ENCODE measurements around the gene RAPH1.
A peak's percentile ranks its signal among the peaks of the same experiment; 100 is the strongest.
"Not testable (repeated sequence)": the region's sequence is repeated elsewhere in the genome, so short reads cannot be mapped to it uniquely, and the experiment has no call there.

The RAPH1 gene

DNA sequence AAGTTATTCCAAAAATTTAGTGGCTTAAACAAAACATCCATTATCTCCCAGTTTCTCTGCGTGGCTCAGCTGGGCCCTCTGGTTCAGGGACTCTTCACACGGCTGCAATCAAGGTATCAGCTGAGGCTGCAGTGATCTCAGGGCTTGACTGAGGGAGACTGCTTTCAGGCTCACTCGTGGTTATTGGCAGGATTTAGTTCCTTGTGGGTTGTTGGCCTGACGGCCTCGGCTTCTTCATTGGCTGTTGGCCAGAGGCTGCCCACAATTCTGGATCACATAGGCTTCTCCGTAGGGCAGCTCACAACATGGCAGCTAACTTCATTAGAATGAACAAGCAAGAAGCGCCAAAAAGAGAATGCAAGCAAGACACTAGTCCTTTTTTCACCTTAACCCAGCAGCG is 116.8 kb downstream of the RAPH1 start:
- no peak for DNase-seq

DNA sequence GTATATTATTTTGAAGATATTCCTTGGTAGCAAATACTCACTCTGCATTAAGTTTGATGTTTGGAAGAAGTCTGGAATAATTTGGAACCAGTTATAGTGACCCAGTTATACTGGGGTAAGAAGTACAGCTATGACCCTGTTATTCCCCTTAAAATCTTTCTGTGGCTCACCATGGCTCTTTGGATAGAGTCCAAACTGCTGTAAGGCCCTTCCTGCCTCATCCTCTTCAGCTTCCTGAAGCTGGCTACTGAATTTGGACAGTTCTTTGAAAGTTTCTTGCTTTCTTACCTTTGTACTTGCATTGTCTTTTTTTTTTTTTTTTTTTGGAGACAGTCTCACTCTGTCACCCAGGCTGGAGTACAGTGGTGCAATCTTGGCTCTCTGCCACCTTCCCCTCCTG is 121.3 kb downstream of the RAPH1 start:
- DNase-seq: no peak

DNA sequence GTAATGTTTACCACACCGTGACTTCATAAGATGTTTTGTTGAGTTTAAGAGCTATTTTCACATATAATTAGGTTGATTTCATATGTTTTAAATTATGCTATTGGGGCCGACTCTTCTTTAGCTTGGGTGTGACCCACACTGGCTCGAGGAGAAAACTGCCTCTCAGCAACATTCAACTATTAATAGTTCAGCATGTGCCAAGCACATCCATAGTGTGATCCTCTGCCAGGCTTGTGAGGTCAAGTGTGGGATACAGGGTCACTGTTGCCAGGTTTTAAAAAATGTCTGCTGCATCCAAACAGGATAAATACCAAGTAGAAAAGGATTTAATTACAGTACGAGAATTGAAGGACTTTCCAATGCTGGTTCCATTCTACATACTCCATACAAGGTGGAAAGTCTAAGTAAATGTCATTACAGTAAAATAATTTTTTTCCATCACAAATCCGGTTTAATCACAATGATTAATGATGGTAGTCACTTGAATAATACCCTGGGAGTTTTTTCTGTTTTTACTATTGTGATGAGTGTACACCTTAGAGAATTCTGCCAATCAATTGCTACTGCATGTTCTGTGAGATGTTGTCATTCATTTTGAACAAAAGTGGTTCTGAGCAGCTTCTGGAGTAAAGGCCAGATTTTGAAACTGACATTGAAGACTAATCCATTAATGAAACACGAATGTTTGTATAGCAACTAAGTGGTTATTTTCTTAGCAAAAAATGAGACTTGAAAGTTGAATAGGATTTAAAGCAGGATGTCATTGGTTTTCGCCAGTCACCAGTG is 122.4 kb downstream of the RAPH1 start:
- DNase-seq: no peak

DNA sequence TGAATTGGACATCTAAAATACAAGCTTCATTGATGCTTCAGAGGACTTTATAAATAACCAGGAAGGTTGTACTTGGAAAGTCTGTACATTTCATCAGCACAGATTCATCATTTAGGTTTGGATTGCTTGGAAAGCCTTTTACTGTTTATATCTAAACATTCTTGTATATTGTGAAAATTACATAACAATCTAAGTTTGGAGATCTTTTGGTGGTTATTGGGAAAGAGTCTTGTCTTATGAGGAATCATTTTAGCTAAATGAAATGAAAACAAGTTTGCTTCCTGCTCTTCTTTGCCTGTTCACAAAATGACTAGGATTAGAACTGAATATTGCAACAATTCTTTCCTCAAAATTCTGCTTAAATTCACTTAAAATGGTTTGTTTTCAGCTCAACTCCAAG is 127.6 kb downstream of the RAPH1 start:
- DNase-seq: no peak

DNA sequence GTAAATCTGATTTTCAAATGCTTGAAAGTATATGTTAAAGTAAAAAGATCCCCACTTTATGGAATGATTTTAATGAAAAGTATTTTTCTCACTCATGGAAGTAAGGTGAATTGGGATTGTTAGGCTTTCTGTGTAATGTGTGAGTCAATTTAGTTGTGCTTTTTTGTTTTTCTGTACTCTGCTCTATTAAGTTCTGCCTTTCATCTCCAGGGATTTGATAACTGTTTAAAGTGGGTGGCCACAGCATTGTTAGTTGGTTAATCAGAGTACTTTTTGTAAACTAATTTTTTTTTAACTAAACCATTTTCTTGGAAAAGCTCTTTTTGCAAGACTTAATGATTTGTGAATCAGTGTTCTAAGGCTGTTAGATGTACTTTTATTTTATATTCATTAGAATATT is 130.1 kb downstream of the RAPH1 start:
- no peak for DNase-seq

DNA sequence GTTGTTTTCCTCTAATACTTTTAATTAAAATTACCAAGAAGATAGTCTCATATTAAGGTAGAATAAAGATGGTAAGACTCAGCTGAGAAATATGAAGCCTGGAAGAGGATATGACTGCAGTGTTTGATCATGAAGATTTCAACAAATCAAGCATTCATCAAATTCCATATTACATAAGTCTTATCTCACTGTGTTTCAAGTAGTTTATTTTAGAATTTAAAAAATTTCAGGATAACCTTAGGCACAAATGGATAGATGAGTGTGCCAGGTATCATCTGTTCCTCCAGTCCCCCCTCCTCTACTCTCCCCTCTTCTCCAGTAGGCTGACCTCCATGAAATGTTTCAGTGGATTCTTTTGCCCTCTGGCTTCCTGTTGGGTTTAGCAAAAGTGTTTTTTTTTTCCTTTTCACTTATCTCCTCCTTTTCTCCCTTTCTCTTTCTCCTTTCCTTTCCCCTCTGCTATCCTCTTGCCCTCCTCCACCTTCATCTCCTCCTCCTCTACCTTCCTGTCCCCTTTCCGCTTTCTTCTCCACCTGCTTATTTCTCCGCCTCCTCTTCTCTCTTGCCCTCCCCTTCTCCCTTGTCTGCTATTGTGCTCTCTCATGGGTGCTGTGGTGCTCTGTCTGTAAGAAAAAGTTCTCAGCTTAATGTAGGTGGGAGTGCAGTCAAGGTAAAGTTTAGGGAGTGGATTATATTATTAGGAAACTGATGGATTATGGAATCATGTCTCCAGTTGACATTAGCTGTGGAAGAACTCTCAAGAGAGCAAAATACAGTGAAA is 134.1 kb downstream of the RAPH1 start:
- DNase-seq: no peak

DNA sequence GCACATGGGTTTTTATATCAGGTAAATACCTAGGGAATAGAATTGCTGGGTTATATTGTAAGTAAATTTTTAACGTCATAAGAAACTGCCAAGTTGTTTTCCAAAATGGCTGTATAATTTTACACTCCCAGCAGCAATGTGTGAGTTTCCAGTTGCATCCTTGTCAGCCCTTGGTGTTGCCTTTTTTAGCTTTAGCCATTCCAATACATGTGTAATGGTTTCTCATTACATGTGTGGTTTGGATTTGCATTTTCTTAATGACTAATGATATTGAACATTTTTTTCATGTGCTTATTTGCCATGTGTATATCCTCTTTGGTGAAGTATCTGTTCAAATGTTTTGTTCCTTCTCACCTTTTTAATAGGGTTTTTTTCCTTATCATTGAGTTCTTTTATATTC is 136.1 kb downstream of the RAPH1 start:
- DNase-seq: no peak

DNA sequence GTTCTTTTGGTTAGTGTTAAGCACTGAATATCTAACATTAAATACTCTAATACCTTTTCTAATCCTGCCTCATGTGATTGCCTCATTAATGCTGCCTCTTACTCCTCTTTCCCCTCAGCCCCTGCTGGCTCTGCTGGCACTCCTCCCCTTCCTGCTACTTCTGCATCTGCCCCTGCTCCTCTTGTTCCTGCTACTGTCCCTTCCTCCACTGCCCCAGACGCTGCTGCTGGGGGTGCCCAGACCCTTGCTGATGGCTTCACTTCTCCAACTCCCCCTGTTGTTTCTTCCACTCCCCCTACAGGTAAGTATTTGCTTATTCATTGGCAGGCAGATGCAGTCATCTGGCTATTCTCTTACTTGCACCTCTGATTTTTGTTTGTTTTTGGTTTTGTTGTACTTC is 138.4 kb downstream of the RAPH1 start:
- DNase-seq: no peak

DNA sequence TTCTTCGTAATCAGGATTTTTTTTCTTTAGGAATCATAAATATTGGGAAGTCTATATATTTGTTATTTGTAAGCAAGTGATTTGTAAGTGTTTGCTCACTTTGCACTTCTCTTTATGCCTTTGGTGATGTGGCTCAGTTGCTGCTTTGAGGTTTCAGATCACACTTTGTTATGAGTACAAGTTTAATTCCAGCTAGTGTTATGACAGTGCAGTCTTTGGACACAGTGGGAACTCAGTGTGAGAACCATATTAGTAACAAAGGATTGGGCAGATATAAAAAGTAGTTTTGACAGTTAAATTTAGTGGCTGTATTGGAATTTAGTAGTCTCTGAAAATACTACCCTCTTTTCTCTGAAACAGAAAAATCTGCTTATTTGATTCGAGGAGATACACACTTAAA is 139.2 kb downstream of the RAPH1 start:
- no peak for DNase-seq

DNA sequence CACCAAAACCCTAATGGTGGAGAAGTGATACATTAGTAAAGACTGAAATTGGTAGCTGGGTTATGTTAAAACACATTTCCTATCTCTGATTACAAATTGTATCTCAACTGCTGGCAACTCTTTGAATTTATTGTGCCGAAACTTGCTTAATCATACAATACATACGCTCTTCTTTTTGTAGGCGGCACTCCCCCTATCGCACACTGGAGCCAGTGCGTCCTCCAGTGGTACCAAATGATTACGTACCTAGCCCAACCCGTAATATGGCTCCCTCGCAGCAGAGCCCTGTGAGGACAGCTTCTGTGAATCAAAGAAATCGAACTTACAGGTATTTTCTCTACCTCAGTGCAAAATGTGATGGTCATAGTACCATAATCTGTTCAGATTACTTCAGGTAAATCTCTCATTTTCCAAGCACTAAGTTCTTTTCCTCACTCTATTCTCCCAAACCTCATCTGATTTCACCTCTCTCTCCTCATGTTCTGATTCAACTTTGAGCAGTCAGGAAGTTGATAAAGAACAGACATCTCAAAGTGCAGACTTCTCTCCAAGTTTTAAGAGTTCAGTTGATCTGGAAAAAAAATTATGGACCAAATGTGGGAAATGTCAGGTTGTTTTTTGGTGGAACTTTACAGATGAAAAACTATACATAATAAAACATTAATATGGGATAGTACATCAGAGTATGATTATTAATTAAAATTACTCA is 140.4 kb downstream of the RAPH1 start:
- DNase-seq: no peak

DNA sequence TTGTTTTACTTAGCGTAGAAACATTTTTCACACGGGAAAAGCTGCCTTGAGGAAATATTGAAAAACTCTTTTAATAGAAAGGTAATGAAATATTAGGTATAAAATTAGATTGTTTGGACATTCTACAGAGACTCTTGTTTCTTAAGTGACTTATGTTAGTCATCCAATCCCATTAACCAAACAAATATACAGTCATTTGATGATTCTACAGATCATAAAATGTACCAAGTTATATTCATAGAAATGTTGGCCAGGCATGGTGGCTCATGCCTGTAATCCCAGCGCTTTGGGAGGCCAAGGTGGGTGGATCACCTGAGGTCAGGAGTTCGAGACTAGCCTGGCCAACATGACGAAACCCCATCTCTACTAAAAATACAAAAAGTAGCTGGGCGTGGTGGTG is 146.9 kb downstream of the RAPH1 start:
- DNase-seq: not testable (repeated sequence)

DNA sequence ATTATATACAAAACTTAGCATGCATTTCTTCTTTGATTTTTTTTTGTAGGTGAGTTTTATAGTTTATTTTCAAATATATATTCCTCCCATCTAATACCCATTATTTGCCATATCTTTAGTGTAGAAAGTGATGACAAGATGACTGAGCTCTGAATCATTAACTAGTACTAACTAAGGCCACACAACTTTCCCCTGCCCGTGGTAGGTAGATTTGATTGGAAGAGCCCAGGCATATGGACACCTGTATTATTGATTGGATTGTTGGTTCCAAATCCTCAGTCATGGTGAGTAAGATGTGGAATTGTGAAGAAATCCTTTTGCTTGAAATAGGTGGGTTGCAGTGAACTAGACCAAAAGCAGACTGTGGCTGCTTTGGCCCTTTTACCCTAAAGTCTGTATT is 152.1 kb downstream of the RAPH1 start:
- no peak for DNase-seq

DNA sequence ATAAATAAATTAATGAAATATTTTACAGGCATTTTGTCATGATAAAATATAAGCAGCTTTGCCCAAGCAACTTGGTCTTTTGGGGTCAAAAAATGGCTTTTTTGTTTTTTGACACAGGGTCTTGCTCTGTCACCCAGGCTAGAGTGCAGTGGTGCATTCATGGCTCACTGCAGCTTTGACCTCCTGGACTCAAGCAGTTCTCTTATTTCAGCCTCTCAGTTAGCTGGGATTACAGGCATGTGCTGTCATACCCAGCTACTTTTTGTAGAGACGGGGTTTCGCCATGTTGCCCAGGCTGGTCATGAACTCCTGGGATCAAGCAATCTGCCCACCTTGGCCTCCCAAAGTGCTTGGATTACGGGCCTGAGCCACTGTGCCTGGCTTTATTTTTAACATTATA is 155.9 kb downstream of the RAPH1 start:
- DNase-seq: no peak

DNA sequence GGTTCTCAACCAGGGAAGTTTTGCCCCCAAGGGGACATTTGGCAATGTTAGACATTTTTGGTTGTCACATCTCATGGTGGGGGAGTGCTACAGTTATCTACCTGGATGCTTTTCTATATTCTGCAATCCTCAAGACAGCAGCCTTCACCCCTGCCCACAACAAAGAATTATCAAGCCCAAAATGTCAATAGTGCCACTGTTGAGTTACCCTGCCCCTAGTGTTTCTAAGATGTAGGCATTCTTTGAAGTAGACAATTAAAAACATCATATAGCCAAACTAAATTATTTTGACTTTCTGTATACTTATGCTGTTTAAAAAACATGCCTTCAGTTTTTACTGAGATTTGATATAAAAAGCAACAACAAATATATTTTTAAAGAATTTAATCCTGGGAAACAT is 158.9 kb downstream of the RAPH1 start:
- DNase-seq: no peak

DNA sequence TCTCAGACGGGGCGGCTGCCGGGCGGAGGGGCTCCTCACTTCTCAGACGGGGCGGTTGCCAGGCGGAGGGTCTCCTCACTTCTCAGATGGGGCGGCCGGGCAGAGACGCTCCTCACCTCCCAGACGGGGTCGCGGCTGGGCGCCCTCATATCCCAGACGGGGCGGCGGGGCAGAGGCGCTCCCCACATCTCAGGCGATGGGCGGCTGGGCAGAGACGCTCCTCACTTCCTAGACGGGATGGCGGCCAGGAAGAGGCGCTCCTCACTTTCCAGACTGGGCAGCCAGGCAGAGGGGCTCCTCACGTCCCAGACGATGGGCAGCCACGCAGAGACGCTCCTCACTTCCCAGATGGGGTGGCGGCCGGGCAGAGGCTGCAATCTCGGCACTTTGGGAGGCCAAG is 162.4 kb downstream of the RAPH1 start:
- not testable (repeated sequence) for DNase-seq

DNA sequence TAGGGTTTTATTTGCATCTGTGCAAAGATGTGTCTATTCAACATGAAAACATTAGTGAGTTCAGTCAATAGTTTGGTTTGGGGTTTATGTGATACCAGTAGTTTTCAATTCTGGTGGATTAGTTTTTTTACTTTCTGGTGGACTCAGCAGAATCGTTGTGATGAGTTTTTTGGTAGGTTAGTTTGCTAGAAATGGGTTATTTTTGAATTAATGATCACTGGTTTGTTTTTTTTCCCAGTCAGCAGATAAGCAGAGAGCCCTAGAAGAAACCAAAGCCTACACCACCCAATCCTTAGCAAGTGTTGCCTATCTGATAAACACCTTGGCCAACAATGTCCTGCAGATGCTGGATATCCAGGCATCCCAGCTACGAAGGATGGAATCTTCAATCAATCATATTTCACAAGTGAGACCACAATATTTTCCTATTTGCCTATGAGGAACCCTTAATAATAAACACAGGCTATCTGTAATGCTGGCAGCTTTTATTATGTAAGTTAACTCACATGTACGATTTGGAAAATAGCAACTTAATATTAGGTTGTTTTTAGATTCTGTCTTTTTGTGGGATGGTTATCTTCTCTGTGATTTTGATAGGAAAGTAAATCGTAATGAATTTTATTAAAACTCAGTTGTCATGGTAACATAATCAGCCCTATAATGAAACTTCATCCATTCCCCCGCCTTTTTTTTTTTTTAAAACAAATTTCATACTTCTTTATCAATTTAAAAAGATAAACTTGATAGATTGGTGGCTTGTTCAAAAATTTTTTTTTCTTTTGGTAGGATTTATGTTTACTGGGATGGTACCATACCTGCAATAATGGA is 168.2 kb downstream of the RAPH1 start:
- no peak for DNase-seq

DNA sequence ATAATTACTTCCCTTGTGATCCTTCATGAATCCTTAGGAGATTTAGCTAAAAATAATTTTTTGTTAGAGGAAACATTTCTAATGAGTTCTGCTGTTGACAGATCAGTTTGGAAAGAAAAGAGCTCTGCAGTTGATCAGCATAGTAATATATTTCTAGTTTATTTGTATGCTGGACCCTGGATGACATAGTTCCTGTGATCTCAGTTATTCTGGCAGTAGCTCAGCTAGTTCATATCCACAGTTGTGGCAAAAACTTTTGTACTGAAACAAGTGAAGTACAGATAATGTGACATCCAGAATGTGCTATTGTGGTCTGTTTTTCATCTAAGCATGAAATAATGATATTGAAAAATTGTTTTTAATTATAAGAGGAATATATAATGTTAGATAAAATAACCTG is 173.2 kb downstream of the RAPH1 start:
- DNase-seq: peak in 1 of 2 donors; percentile 23

DNA sequence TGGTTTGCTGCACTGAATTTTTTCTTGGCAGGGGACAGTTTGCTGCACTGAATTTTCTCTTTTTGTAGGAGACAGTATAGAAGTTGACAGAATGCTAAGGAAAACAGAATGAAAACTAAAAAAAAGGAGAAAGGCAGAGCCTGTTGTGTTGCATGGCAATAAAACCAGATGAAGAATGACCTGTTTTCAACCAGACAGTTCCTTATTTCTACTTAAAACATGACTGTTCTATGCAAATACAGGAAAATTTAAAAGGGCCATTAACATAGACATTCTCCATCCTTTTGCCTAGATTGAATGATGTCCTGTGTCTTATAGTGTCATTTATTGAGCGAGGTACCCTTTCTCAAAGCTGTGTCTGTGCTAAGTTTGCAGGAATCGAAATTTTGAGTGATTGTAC is 173.6 kb downstream of the RAPH1 start:
- no peak for DNase-seq

DNA sequence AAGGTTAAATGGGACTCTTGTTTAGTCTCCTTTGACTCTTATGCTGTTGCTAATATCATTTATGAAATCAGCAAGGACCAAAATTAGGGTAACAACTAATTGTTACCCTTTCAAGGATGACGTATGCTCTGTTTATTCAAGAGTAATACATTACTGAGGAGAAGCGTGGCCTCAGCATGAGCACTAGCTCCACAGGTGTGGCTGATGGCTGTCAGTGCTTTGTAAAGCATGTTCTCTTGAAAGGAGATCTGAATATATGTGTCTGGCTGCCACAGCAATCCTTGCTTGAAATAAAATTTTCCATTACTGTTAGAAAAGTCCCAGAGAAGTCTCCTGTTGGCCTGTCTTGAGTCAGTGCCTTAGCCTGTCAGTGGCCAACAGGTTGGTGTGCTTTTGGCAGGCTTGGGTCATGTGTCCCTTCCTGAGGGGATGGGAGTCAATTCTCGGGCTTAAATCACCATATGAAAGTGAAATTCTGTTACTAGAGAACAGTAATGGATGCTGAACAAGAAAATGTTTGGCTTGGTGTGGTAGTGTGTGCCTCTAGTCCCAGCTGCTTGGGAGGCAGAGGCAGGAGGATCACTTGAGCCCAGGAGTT is 174.2 kb downstream of the RAPH1 start:
- no peak for DNase-seq

DNA sequence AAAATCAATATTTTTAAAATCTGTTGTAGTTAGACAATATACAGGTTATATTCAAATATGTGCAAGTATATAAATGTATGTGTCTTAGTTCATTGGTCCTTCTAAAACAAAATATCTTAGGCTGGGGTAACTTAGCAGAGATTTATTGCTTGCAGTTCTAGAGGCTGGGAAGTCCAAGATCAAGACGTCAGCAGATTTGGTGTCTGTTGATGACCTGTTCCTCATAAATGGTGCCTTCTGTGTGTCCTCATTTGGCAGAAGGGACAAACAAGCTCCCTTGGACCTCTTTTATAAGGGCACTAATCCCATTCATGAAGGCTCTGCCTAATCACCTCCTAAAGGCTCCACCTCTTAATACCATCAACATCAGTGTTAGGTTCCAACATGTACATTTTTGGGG is 175.7 kb downstream of the RAPH1 start:
- no peak for DNase-seq

DNA sequence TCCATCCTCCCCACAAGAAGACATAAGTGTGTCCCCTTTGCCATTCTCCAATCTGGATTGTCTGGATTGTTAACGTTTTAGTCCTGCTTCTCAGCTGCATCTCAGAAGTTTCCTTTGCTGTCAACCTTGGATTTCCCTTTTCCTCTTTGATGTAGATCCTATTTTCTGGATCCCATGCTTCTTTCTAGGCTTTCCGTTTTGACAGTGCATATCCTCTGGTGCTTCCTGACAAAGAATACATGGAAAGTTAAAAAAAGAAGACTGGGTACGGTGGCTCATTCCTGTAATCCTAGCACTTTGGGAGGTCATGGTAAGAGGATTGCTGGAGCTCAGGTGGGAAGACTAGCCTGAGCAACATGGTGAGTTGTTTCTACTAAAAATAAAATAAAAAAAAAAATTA is 180.1 kb downstream of the RAPH1 start:
- no peak for DNase-seq

DNA sequence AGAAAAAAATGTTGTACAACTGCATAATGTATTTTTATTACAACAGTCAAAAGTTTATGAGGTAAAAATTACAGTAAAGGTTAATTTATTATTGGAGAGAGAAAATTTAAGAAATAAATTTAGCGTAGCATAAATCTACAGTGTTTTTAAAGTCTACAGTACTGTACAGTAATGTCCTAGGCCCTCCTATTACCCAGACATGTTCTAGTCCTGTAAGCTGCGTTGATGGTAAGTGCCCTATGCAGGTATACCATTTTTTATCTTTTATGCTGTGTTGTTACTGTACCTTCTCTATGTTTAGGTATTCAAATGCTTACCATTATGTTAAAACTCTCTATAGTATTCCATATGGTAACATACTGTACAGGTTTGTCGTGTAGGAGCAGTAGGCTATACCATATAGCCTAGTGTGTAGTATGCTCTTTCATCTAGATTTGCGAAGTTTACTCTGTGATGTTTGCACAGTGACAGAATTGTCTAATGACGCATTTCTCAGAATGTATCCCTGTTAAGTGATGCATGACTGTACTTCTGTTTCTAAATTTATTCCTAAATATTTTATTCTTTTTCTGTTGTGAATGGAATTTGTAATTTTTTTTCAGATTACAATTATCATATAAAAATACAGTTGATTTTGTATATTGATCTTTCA is 182.4 kb downstream of the RAPH1 start:
- no peak for DNase-seq

Data from hippocampal formation (tissue), 2 donors.